Loucy (cell line): ENCODE measurements around the gene CYSRT1.

Experiments
- H2AFZ ChIP-seq: fragments of 200-600 bp; sonication (generic); 2 replicates; pipeline ENCODE4 v1.6.0; 2016; ENCODE audit warnings: antibody characterized with exemption, mild to moderate bottlenecking, low read length, moderate library complexity
- H3F3A ChIP-seq: fragments of 200-600 bp; 2 replicates; pipeline ENCODE4 v1.6.0; 2016; ENCODE audit warnings: antibody characterized with exemption, low read depth, mild to moderate bottlenecking
- H3K27me3 ChIP-seq: fragments of 200-600 bp; sonication (generic); 2 replicates; pipeline ENCODE4 v1.6.1; 2014; ENCODE audit warnings: low read length, mild to moderate bottlenecking; ENCODE audit not compliant: insufficient read depth, poor library complexity, severe bottlenecking
- H3K36me3 ChIP-seq: fragments of 200-600 bp; sonication (generic); 2 replicates; pipeline ENCODE4 v1.6.1; 2016; ENCODE audit warnings: low read length; ENCODE audit not compliant: insufficient read depth
- H3K4me1 ChIP-seq: fragments of 200-600 bp; sonication (generic); 2 replicates; pipeline ENCODE4 v1.5.1; 2014; ENCODE audit warnings: low read length, mild to moderate bottlenecking; ENCODE audit not compliant: insufficient read depth, poor library complexity, severe bottlenecking
- H3K4me2 ChIP-seq: fragments of 200-600 bp; sonication (generic); 2 replicates; pipeline ENCODE4 v1.6.0; 2014; ENCODE audit warnings: antibody characterized with exemption, low read length, low read depth, mild to moderate bottlenecking; ENCODE audit not compliant: poor library complexity, severe bottlenecking
- H3K4me3 ChIP-seq: fragments of 200-600 bp; sonication (generic); 2 replicates; pipeline ENCODE4 v1.5.1; 2014; ENCODE audit warnings: low read length, mild to moderate bottlenecking, mixed read lengths; ENCODE audit not compliant: poor library complexity, severe bottlenecking
- H3K79me2 ChIP-seq: fragments of 200-600 bp; sonication (generic); 2 replicates; pipeline ENCODE4 v1.6.1; 2014; ENCODE audit warnings: low read length; ENCODE audit not compliant: insufficient read depth
- H3K9ac ChIP-seq: fragments of 200-600 bp; sonication (generic); 2 replicates; pipeline ENCODE4 v1.6.0; 2014; ENCODE audit warnings: mild to moderate bottlenecking, low read depth, low read length, moderate library complexity; ENCODE audit not compliant: poor library complexity, severe bottlenecking
- H3K9me2 ChIP-seq: fragments of 200-600 bp; sonication (generic); replicated peaks from 2 replicates; pipeline ENCODE4 v1.6.1; 2016; ENCODE audit warnings: low read depth, low read length, mixed read lengths
- H3K9me3 ChIP-seq: fragments of 200-600 bp; sonication (generic); 2 replicates; pipeline ENCODE4 v1.6.1; 2014; ENCODE audit warnings: mild to moderate bottlenecking, antibody characterized with exemption, low read length, low read depth; ENCODE audit not compliant: insufficient read depth
- H4K20me1 ChIP-seq: fragments of 200-600 bp; sonication (generic); 2 replicates; pipeline ENCODE4 v1.6.0; 2014; ENCODE audit warnings: antibody characterized with exemption, low read length, mild to moderate bottlenecking; ENCODE audit not compliant: insufficient read depth, poor library complexity, severe bottlenecking
- EZH2phosphoT487 ChIP-seq: fragments of 200-600 bp; IDR thresholded peaks from 2 replicates; pipeline ENCODE4 v1.6.1; 2018; ENCODE audit warnings: antibody characterized with exemption, mild to moderate bottlenecking, moderate library complexity, borderline replicate concordance
- TF ChIP-seq, protein P1 (sequence below): fragments of 200-600 bp; sonication (generic); conservative IDR thresholded peaks from 2 replicates; pipeline ENCODE4 v1.5.1; 2014; ENCODE audit warnings: mild to moderate bottlenecking, antibody characterized with exemption, low read length

CYSRT1 gene

DNA sequence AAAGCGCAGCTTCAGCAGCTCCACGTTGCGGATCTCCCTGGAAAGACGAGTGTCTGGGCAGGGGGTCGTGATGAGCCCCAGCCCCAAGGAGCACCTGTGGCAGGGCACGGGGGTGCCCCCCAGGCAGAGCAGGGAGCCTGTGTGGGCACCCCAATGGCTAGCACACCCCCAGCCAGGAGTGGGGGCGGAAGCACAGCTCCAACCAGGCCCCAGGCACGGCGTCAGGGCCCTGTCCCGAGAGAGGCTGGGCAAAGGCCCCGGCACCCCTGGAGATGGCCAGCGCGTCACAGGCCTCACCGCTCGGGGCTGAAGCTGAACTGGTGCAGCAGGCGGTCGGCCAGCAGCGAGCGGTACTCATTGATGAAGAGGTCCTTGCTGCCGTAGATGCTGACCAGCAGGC, 44.5 kb upstream of the CYSRT1 start:
- Histone ChIP-seq H3K4me1 (no peaks in the 10 kb centered on the region), H3K4me3 (no peak overlapping the region), H3K9me3 (no peaks in the 10 kb centered on the region), H3K9ac (no peak overlapping the region), H3K36me3 (peaks cover 23% of the 10 kb centered on the region; the same call in 1 of the 2 replicates), H3K9me2 (no peaks in the 10 kb centered on the region), H2AFZ (no peak overlapping the region), H3K79me2 (peaks cover 4% of the 10 kb centered on the region; the same call in 1 of the 2 replicates), H3K27me3 (no peaks in the 10 kb centered on the region), H4K20me1 (no peaks in the 10 kb centered on the region), H3K4me2 (no peak overlapping the region), H3F3A (no peaks in the 10 kb centered on the region)
- TF ChIP-seq EZH2phosphoT487: no peak
- TF ChIP-seq, protein P1, sequence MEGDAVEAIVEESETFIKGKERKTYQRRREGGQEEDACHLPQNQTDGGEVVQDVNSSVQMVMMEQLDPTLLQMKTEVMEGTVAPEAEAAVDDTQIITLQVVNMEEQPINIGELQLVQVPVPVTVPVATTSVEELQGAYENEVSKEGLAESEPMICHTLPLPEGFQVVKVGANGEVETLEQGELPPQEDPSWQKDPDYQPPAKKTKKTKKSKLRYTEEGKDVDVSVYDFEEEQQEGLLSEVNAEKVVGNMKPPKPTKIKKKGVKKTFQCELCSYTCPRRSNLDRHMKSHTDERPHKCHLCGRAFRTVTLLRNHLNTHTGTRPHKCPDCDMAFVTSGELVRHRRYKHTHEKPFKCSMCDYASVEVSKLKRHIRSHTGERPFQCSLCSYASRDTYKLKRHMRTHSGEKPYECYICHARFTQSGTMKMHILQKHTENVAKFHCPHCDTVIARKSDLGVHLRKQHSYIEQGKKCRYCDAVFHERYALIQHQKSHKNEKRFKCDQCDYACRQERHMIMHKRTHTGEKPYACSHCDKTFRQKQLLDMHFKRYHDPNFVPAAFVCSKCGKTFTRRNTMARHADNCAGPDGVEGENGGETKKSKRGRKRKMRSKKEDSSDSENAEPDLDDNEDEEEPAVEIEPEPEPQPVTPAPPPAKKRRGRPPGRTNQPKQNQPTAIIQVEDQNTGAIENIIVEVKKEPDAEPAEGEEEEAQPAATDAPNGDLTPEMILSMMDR: no peak

DNA sequence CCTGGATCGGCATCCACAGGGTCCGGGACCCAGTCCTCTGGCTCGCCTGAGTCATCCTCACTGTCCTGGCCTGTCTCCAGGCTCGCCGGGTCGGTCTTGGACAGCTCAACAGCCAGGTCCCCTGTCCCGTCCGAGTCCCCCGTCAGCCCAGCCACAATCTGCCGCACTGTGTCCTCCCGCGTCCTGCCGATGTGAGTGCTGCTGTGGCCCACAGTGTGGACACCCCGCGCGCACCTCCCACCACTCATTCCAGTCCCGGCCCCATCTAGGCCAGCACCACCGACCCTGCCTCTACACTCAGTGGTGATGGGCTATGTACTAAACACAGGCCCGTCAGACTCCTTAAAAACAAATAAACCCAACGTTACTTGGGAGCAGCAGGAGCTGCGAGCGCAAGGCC, 43.3 kb upstream of the CYSRT1 start:
- H3K4me3 ChIP-seq: no peak overlapping the region
- H4K20me1 ChIP-seq: no peaks in the 10 kb centered on the region
- peaks cover 23% of the 10 kb centered on the region; the same call in 1 of the 2 replicates for H3K36me3 ChIP-seq
- no peak overlapping the region for H3K9ac ChIP-seq
- no peak overlapping the region for H3K4me2 ChIP-seq
- peaks cover 16% of the 10 kb centered on the region; the same call in 1 of the 2 replicates for H3K79me2 ChIP-seq
- H2AFZ ChIP-seq: no peak overlapping the region
- H3F3A ChIP-seq: no peaks in the 10 kb centered on the region
- no peaks in the 10 kb centered on the region for H3K9me2 ChIP-seq
- no peaks in the 10 kb centered on the region for H3K27me3 ChIP-seq
- H3K9me3 ChIP-seq: no peaks in the 10 kb centered on the region
- TF ChIP-seq, protein P1: no peak
- TF ChIP-seq EZH2phosphoT487: no peak
- H3K4me1 ChIP-seq: no peaks in the 10 kb centered on the region

DNA sequence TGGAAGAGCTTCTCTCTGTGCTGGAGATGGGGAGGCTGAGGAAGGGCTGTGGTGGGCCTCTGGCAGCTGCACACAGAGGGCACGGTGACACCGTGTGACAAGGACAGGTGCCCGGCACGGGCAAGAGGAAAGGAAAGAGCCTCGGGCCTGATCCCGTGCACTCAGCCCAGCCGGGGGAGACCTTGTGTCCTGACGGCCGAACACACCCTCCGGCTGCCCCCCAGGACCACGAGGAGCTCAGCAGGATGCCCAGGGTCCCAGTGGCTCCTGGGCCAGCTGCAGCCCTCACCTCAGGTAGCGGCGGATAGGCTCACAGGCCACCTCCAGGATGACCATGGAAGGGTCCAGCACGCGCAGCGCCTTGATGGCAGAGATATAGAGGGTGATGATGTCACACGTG, 42.1 kb upstream of the CYSRT1 start:
- Histone ChIP-seq H3K4me2 (no peak overlapping the region), H3K9me3 (no peaks in the 10 kb centered on the region), H3K4me3 (no peak overlapping the region), H3K4me1 (peaks cover 10% of the 10 kb centered on the region), H3K27me3 (no peaks in the 10 kb centered on the region), H2AFZ (no peak overlapping the region), H3K9ac (no peak overlapping the region), H3K79me2 (peaks cover 27% of the 10 kb centered on the region), H4K20me1 (peaks cover 6% of the 10 kb centered on the region), H3K36me3 (peaks cover 23% of the 10 kb centered on the region; the same call in 1 of the 2 replicates), H3F3A (no peaks in the 10 kb centered on the region), H3K9me2 (no peaks in the 10 kb centered on the region)
- TF ChIP-seq EZH2phosphoT487: no peak
- TF ChIP-seq, protein P1: no peak
